ES-I3 (cell line): ENCODE measurements around the gene CTDSPL.

ENCODE experiments used
- H3K36me3 ChIP-seq: 2 replicates; pipeline ENCODE4 v1.6.1; 2013; ENCODE audit warnings: mild to moderate bottlenecking, low read length, control low read depth, moderate library complexity; ENCODE audit not compliant: insufficient read depth
- H3K4me1 ChIP-seq: 2 replicates; pipeline ENCODE4 v1.6.1; 2013; ENCODE audit warnings: mild to moderate bottlenecking, control low read depth, low read length; ENCODE audit not compliant: insufficient read depth
- H3K9ac ChIP-seq: 2 replicates; pipeline ENCODE4 v1.6.1; 2013; ENCODE audit warnings: low read depth, mild to moderate bottlenecking, low read length, moderate library complexity
- H3K9me3 ChIP-seq: 2 replicates; pipeline ENCODE4 v1.6.1; 2013; ENCODE audit warnings: mild to moderate bottlenecking, low read length, moderate library complexity; ENCODE audit not compliant: control insufficient read depth, insufficient read depth

The CTDSPL gene

DNA sequence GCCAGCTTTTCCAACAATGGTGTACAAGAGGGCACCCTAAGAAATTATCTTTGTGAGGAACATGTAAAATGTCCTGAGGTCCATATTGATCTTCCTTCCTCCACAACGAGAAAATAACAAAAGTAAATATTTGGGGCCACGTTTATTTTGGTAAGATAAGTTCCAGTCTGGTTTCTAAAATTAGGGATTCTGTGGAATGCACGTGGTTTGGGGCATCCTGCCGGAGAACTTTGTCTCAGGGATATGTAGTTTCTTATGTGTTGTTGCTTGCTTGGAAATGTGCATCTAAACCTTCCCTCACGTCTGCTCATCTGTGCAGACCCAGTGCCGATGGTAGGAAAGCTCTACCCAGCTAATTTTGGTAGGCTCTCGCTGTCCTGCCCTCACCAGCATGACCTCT is 62.8 kb downstream of the CTDSPL start:
- H3K9ac ChIP-seq, result no peak overlapping the region
- H3K36me3 ChIP-seq, result no peaks in the 10 kb centered on the region
- H3K9me3 ChIP-seq, result no peaks in the 10 kb centered on the region; the same call in 1 of the 2 replicates
- peaks cover 13% of the 10 kb centered on the region for H3K4me1 ChIP-seq

DNA sequence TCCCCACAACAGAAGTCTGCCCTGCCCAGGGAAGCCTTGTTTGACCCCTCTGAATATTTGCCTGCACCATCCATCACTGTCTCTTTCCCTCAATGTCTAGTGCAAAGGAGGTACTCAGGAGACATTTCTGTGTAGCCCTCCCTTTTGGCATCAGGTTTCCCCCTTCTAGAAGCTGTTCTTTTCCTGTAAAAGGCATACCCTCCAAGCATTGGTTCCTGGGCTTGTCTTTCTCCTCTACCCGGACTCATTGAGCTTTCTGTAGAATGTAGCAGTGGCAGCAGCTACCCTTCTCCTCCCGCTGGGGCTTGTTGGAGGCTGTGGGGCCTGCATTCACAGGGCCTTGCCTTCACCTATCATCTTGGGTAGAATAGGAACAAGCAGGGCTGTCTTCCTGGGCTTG is 63.5 kb downstream of the CTDSPL start:
- no peaks in the 10 kb centered on the region for H3K36me3 ChIP-seq
- H3K9me3 ChIP-seq, result no peaks in the 10 kb centered on the region; the same call in 1 of the 2 replicates
- H3K9ac ChIP-seq, result no peak overlapping the region
- H3K4me1 ChIP-seq, result peaks cover 13% of the 10 kb centered on the region

DNA sequence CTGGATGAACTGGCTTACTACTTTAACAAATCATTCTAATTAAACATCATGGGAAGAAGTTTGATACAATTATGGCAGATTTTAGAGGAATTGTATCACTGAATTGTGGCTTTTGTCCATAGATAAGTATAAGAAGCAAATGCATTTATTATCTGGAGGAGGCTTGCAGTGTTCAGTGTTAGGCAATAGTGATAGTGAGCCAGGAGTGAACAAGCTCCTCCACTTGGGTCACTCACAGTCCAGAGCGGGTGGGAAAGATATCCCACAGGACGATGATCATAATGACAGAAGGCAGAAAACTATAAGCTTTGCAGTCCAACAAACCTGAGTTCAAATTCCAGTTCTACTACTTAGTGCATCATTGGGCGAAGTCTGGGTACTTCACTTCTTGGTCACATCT is 64.9 kb downstream of the CTDSPL start:
- H3K9ac ChIP-seq, result no peak overlapping the region
- no peaks in the 10 kb centered on the region; the same call in 1 of the 2 replicates for H3K9me3 ChIP-seq
- H3K4me1 ChIP-seq, result peaks cover 13% of the 10 kb centered on the region
- no peaks in the 10 kb centered on the region for H3K36me3 ChIP-seq

DNA sequence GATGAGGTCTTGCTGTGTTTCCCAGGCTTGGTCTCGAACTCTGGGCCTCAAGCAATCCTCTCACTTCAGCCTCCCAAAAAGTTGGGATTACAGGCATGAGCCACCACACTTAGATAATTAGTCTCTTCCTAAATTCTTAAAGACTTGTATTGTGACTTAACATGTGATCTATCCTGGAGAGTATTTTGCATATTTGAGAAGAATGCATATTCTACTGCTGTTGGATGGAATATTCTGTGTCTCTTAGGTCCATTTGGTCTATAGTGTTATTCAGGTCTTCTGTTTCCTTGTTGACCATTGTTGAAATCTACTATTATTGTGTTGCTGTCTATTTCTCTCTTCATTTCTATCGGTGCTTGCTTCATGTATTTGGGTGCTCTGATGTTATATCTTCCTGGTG is 68.8 kb downstream of the CTDSPL start:
- Histone ChIP-seq H3K36me3 (no peaks in the 10 kb centered on the region), H3K4me1 (peaks cover 9% of the 10 kb centered on the region), H3K9me3 (no peaks in the 10 kb centered on the region; the same call in 1 of the 2 replicates), H3K9ac (no peak overlapping the region)

DNA sequence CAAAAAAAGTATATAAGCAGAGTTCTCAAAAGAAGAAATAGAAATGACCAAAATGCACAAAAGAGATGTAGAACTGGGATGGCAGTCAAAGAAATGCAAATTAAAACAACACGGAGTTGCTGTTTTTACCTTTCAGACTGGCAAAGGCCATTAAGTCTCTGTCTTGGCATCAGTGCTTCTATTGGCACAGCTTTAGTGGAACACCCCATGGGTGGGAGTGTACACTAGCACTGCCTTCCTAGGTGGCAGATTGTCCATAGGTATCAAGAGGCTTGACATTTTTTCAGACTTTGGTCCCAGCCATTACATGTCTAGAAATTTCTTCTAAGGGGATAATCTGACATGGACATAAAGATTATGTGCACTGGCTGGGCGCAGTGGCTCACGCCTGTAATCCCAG is 70.8 kb downstream of the CTDSPL start:
- H3K4me1 ChIP-seq, result peaks cover 29% of the 10 kb centered on the region
- H3K9ac ChIP-seq, result no peak overlapping the region
- no peaks in the 10 kb centered on the region; the same call in 1 of the 2 replicates for H3K9me3 ChIP-seq
- no peaks in the 10 kb centered on the region for H3K36me3 ChIP-seq

DNA sequence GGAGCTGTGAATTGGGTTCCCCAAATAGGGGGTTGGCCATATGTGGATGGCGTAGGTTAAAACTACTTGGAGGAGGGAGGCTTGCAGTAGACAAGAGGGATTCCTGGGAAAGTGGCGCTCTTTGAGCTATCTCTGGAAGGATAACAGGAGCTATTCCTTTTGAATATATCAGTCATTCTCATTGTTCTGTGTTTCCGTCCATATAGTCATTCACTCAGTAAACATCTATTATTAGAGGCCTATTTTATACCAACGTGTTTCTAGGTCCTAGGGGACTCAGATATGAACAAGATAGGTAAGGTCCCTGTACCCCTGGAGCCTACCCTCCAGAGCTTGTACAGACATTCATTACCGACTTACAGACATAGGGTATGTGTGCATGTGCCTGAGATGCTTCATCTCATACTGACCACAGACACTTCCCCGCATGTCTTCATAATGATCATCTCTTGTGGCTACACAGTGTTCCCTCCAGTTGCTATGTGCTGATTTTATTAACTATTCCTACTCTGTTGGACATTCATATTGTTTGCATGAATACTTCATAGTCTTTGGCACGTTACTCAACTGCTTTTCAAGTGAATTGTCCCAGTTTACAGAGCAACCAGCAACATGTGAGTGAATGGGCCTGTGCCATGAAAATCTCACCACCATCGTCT is 73.1 kb downstream of the CTDSPL start:
- Histone ChIP-seq H3K9ac (no peak overlapping the region), H3K36me3 (no peaks in the 10 kb centered on the region), H3K9me3 (no peaks in the 10 kb centered on the region), H3K4me1 (peaks cover 31% of the 10 kb centered on the region)

DNA sequence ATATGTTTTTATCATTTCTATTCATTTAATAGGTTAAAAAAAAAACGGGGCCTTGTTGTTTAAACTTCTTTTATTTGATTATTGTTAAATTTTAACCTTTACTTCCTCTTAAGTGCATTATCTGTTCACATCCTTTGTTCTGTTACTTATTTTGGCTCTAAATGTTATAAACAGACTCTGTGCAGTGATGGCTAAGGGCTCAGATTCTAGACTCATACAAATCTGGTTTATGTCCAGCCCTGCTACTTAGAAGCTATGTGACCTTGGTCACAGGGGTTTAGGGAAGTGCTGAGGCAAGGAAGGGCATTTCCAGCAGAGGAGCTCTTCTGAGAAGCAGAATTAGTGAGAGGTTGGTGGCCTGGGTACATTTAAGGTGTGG is 73.6 kb downstream of the CTDSPL start:
- no peak overlapping the region for H3K9ac ChIP-seq
- no peaks in the 10 kb centered on the region for H3K36me3 ChIP-seq
- H3K4me1 ChIP-seq, result peaks cover 31% of the 10 kb centered on the region
- no peaks in the 10 kb centered on the region for H3K9me3 ChIP-seq

DNA sequence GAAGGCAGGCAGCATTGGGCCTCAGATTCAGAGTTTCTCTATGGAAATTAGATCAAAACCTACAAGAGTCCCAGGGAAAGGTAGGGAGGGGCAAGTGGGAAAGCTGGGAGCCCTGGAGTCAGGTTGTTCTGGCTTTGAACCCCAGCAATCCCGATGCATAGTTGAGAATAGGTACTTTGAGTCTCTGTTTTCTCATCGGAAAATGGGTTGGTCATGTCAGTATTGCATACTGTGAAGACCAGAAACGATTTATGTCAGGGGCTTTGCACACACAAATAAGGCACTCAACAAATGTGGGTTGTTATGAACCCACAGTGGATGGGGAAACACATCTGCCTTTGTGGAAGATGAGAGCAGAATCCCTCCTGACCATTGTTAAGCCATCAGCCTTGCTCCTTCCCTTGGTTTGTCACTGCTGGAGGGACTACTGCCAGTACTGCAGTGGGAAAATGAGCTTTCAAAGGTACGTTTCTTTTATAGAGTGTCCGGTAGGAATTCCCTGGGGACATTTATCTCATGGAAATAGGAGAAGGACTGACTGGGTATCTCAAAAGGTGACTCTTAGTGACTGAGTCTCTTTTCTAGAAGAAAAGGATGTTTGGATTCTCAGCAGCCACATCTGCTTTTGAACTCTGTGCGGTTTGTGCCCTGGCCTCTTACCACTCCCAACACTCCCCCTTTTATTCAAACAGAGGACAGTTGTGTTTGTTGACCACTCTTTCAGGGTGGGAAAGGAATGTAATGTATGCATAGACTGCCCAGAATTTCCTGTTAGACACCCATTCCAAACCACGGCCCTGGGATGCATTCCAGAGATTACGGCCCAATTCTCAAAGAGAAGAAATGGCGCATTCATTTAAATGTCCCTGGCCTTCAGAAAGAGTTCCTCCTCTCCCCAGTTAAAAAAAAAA is 74.3 kb downstream of the CTDSPL start:
- peaks cover 31% of the 10 kb centered on the region for H3K4me1 ChIP-seq
- H3K9me3 ChIP-seq, result no peaks in the 10 kb centered on the region
- no peak overlapping the region for H3K9ac ChIP-seq

DNA sequence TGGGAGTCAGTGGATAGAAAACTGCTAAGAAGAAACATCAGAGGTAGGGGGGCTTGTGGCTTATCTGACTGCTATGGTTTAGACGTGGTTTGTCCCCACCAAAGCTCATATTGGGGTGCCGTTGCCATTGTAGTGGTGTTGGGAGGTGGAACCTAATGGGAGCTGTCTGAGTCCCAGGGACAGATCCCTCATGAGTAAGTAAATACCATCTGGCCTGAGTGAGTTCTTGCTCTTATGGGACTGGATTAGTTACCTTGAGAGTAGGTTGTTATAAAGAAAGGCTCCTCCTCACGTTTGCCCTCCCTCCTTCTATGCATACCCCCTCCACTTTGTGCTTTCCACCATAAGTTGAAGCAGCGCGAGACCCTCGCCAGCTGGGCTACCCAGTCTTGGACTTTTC is 75.5 kb downstream of the CTDSPL start:
- Histone ChIP-seq H3K4me1 (peaks cover 31% of the 10 kb centered on the region), H3K9me3 (no peaks in the 10 kb centered on the region), H3K36me3 (no peaks in the 10 kb centered on the region), H3K9ac (no peak overlapping the region)

More for the DNA sequence above, 74.3 kb downstream of the CTDSPL start:
- no peaks in the 10 kb centered on the region for H3K36me3 ChIP-seq

DNA sequence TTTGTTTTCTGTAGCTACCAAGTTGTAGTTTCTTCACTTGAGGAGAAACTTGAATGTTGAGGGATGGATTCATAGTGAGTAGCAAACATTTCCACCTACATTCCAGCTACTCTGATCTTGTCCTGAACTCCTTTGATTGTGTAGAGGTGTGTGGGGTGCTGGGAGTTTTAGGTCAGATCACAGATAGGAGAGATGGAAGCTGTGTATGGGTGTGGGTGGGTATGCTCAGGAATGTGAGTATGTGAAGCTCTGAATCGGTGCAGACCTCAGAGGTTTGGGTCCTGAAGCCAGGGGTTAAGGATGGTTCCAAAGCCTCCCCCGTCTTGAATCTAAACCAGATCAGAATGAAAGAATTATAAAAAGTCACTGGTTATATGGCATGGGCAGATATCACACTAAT is 76.3 kb downstream of the CTDSPL start:
- no peak overlapping the region for H3K9ac ChIP-seq
- H3K36me3 ChIP-seq, result no peaks in the 10 kb centered on the region
- peaks cover 31% of the 10 kb centered on the region for H3K4me1 ChIP-seq
- H3K9me3 ChIP-seq, result no peaks in the 10 kb centered on the region

DNA sequence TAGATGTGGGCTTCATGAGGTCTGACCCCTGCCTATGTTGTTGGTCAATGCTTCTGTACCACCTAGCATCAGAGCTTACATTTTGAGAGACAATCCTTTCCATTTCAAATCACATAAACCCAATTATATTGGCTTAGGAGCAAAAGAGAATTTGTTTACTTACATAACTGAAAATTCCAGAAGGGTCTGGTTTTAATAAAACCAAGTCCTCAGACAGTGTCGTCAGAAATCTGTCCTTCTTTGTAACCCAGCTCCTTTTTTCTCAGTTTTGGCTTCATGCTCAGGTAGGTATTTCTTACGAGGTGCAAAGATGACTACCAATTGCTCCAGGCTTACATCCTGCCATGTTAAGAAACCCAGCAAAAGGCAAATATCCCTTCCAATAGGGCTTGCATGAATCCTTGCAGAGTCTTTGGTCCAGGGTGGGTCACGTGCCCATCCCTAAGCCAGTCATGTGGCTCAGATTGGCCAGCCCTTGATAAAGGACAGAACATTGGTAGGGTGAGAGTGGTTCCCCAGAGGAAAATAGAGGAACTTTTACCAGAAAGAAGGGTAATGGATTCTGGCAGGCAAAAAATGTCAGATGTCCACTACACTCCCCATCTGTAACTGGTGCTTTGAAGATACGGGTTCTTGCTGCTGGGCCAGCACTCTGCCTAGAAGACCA is 78.7 kb downstream of the CTDSPL start:
- Histone ChIP-seq H3K9ac (no peak overlapping the region), H3K4me1 (peaks cover 30% of the 10 kb centered on the region), H3K36me3 (no peaks in the 10 kb centered on the region), H3K9me3 (no peaks in the 10 kb centered on the region)

DNA sequence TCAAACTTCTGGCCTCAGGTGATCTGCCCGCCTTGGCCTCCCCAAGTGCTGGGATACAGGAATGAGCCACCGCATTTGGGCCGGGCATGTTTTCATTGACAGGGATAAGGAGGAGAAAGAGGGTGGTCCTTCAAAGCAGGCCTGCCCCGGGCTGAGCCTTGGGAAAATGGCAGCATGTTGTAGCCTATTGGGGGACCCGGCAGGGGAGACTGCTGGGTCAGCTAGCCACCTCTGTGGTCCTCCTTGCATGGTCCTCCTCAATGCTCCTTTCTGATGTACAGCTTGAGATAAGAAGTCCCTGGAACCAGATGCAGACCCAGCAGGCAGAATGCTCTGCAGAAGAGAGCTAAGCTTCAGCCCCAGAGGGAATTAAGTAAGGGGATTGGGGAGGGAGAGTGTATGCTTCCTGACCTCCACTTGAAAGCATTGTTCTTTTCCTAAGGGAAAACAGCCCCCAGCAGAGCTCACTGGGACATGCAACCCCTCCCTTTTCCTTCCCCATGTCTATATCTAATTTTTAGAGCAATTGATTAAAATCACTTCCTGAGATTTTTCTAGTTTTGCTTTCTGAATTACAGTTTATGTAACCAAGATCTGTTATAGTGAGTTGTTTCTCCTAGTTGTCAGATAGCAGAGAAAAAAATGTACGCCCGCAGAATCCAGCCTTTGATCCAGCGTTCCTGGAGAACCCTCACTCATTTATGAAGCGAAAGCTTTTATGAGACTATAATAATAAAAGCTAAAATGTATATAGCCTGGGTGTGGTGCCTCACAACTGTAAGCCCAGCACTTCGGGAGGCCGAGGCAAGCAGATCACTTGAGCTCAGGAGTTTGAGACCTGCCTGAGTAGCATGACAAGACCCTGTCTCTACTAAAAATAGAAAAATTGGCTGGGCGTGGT is 80.2 kb downstream of the CTDSPL start:
- Histone ChIP-seq H3K36me3 (no peaks in the 10 kb centered on the region), H3K9ac (no peak overlapping the region), H3K4me1 (peaks cover 23% of the 10 kb centered on the region), H3K9me3 (no peaks in the 10 kb centered on the region)

DNA sequence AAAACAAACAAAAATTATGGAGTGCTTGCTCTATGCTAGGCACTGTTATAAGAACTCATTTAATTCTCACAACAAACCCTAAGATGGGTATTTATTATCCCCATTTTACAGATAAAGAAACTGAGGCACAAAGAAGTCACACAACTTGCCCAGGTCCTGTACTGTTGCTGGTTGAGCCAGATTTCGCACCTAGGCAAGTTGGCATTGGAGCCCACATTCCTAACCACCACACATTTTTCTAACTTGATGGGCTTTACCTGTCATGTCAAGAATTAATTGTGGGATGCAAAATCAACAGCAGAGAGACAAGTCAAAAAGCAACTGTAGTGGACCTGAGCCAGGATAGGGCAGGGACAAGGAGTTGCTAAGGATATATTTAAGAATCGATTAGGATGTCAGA is 81.0 kb downstream of the CTDSPL start:
- Histone ChIP-seq H3K9me3 (no peaks in the 10 kb centered on the region), H3K9ac (no peak overlapping the region), H3K4me1 (peaks cover 15% of the 10 kb centered on the region), H3K36me3 (no peaks in the 10 kb centered on the region)

DNA sequence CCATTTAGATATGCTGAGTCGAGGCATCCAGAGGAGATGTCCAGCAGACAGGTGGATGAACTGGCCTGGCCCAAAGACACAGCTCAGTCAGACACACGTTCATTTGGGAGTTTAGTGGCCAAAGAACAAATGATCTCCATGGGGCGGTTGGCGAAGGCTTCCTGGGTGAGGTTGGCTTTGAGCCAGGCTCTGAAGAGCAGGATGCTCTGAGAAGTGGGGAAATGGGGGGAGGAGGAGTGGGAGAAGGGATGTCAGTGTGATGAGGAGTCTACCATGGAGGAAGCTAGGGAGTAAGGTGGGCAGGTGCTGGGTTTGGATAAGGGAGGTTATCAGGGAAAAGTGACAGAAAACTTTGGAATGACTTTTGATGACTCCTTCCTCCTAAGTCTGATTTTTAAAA is 81.4 kb downstream of the CTDSPL start:
- Histone ChIP-seq H3K9ac (no peak overlapping the region), H3K9me3 (no peaks in the 10 kb centered on the region), H3K4me1 (peaks cover 14% of the 10 kb centered on the region), H3K36me3 (no peaks in the 10 kb centered on the region)
